GM18508 (cell line): ENCODE results near the gene PNMA6F.
"Not testable (repeated sequence)": the region's sequence is repeated elsewhere in the genome, so short reads cannot be mapped to it uniquely, and the experiment has no call there.

ENCODE experiments used
- ATAC-seq: cut with Tn5 transposase; IDR thresholded peaks from one replicate; pipeline ENCODE4 v1.9.1; 2021; ENCODE audit warnings: moderate number of reproducible peaks; ENCODE audit not compliant: insufficient read depth, unreplicated experiment

Gene PNMA6F

GRCh38 chrX:153304988-153305736, 16.4 kb downstream of the PNMA6F start:
- ATAC-seq, result no peak

- no peak for ATAC-seq
Observed at GRCh38 chrX:153303276-153304262, 18.0 kb downstream of the PNMA6F start.

GRCh38 chrX:153302796-153303195, 18.8 kb downstream of the PNMA6F start:
- ATAC-seq, result no peak

- ATAC-seq, result no peak
Observed at GRCh38 chrX:153301746-153302145, 19.8 kb downstream of the PNMA6F start.

- no peak for ATAC-seq
Observed at GRCh38 chrX:153299855-153300254, 21.7 kb downstream of the PNMA6F start.

GRCh38 chrX:153297376-153297775, 24.2 kb downstream of the PNMA6F start:
- no peak for ATAC-seq

- ATAC-seq, result not testable (repeated sequence)
Observed at GRCh38 chrX:153293485-153294071, 28.0 kb downstream of the PNMA6F start.

GRCh38 chrX:153288807-153289206, 32.8 kb downstream of the PNMA6F start:
- ATAC-seq, result not testable (repeated sequence)

GRCh38 chrX:153285678-153286077, 35.9 kb downstream of the PNMA6F start:
- not testable (repeated sequence) for ATAC-seq

GRCh38 chrX:153283982-153284381, 37.6 kb downstream of the PNMA6F start:
- not testable (repeated sequence) for ATAC-seq

GRCh38 chrX:153281784-153282183, 39.8 kb downstream of the PNMA6F start:
- ATAC-seq, result not testable (repeated sequence)

- ATAC-seq, result not testable (repeated sequence)
Observed at GRCh38 chrX:153279304-153279703, 42.3 kb downstream of the PNMA6F start.

GRCh38 chrX:153276049-153276448, 45.5 kb downstream of the PNMA6F start:
- not testable (repeated sequence) for ATAC-seq

GRCh38 chrX:153275418-153275817, 46.1 kb downstream of the PNMA6F start:
- not testable (repeated sequence) for ATAC-seq

GRCh38 chrX:153272584-153272983, 49.0 kb downstream of the PNMA6F start:
- not testable (repeated sequence) for ATAC-seq

GRCh38 chrX:153272070-153272469, 49.5 kb downstream of the PNMA6F start:
- not testable (repeated sequence) for ATAC-seq
